KMS-11 (cell line): ENCODE measurements around the gene AHNAK2.
"Not testable (repeated sequence)": the region's sequence is repeated elsewhere in the genome, so short reads cannot be mapped to it uniquely, and the experiment has no call there.

Source experiments
- H2AFZ ChIP-seq: fragments of 200-600 bp; sonication (generic); 2 replicates; pipeline ENCODE4 v1.6.1; 2016; ENCODE audit warnings: antibody characterized with exemption, mixed run types, low read depth
- H3K27ac ChIP-seq: fragments of 200-600 bp; sonication (generic); 2 replicates; pipeline ENCODE4 v1.6.1; 2016; ENCODE audit warnings: mild to moderate bottlenecking, mixed run types
- H3K27me3 ChIP-seq: fragments of 200-600 bp; sonication (generic); 2 replicates; pipeline ENCODE4 v1.6.1; 2017; ENCODE audit warnings: mild to moderate bottlenecking, low read depth, mixed run types, moderate library complexity; ENCODE audit not compliant: insufficient read depth
- H3K36me3 ChIP-seq: fragments of 200-600 bp; sonication (generic); 2 replicates; pipeline ENCODE4 v1.6.1; 2017; ENCODE audit warnings: mild to moderate bottlenecking, mixed run types; ENCODE audit not compliant: insufficient read depth
- H3K4me1 ChIP-seq: fragments of 200-600 bp; sonication (generic); 2 replicates; pipeline ENCODE4 v1.6.1; 2016; ENCODE audit warnings: mild to moderate bottlenecking, low read depth, mixed run types; ENCODE audit not compliant: poor library complexity, severe bottlenecking
- H3K4me2 ChIP-seq: fragments of 200-600 bp; sonication (generic); 2 replicates; pipeline ENCODE4 v1.7.0; 2016; ENCODE audit warnings: mild to moderate bottlenecking, mixed run types
- H3K4me3 ChIP-seq: fragments of 200-600 bp; sonication (generic); IDR thresholded peaks from 2 replicates; pipeline ENCODE4 v1.6.1; 2017; ENCODE audit warnings: low read depth, low read length, mixed read lengths; ENCODE audit not compliant: insufficient read depth
- H3K79me2 ChIP-seq: fragments of 200-600 bp; sonication (generic); 2 replicates; pipeline ENCODE4 v1.6.1; 2016; ENCODE audit warnings: low read depth, mixed run types; ENCODE audit not compliant: insufficient read depth
- H3K9ac ChIP-seq: fragments of 200-600 bp; sonication (generic); 2 replicates; pipeline ENCODE4 v1.6.1; 2016; ENCODE audit warnings: mild to moderate bottlenecking, mixed run types
- H4K20me1 ChIP-seq: fragments of 200-600 bp; sonication (generic); 2 replicates; pipeline ENCODE4 v1.6.1; 2016; ENCODE audit warnings: mild to moderate bottlenecking, mixed run types; ENCODE audit not compliant: insufficient read depth
- CTCF ChIP-seq: fragments of 200-600 bp; sonication (generic); conservative IDR thresholded peaks from 2 replicates; pipeline ENCODE4 v1.6.1; 2017; ENCODE audit warnings: low read depth, mild to moderate bottlenecking, antibody characterized with exemption, low read length, moderate library complexity, mixed read lengths

Gene AHNAK2

GRCh38 chr14:104977681-104978653 is at the start of gene AHNAK2:
TSS of gene AHNAK2 (minus strand) at chr14:104978374. CDS start at chr14:104978237, 137 bp downstream.
- no peaks in the 10 kb centered on the region for H3K36me3 ChIP-seq
- H3K9ac ChIP-seq = no peak within 1 kb of the TSS
- no peaks in the 10 kb centered on the region for H4K20me1 ChIP-seq
- H3K4me1 ChIP-seq = peaks cover 20% of the 10 kb centered on the region
- no peaks in the 10 kb centered on the region for H3K27me3 ChIP-seq
- no peak within 1 kb of the TSS for H2AFZ ChIP-seq
- peak within 1 kb of the TSS; percentile 21; the same call in 1 of the 2 replicates for H3K4me2 ChIP-seq
- TF ChIP-seq CTCF = no peak
- no peak within 1 kb of the TSS for H3K27ac ChIP-seq
- H3K79me2 ChIP-seq = no peaks in the 10 kb centered on the region
- no peak within 1 kb of the TSS for H3K4me3 ChIP-seq

GRCh38 chr14:105027718-105028117 is 49.5 kb upstream of the AHNAK2 start:
- H4K20me1 ChIP-seq, H3K36me3 ChIP-seq, H3K27ac ChIP-seq, H3K27me3 ChIP-seq, H3K9ac ChIP-seq, H3K4me1 ChIP-seq, H3K4me2 ChIP-seq, H3K4me3 ChIP-seq, H2AFZ ChIP-seq, H3K79me2 ChIP-seq: not testable (repeated sequence)

- H3K36me3 ChIP-seq = no peaks in the 10 kb centered on the region
- H4K20me1 ChIP-seq = no peaks in the 10 kb centered on the region
- peaks cover 16% of the 10 kb centered on the region for H3K4me1 ChIP-seq
- H3K4me3 ChIP-seq = no peak overlapping the region
- no peak overlapping the region for H3K4me2 ChIP-seq
- H3K27ac ChIP-seq = no peak overlapping the region
- no peaks in the 10 kb centered on the region for H3K79me2 ChIP-seq
- TF ChIP-seq CTCF = no peak
- no peak overlapping the region for H3K9ac ChIP-seq
- no peaks in the 10 kb centered on the region for H3K27me3 ChIP-seq
- H2AFZ ChIP-seq = no peak overlapping the region
Measured at GRCh38 chr14:105026802-105027563, 48.8 kb upstream of the AHNAK2 start.

GRCh38 chr14:105026033-105026785 is 48.0 kb upstream of the AHNAK2 start:
- TF ChIP-seq CTCF = no peak
- no peaks in the 10 kb centered on the region for H4K20me1 ChIP-seq
- peaks cover 5% of the 10 kb centered on the region; the same call in 1 of the 2 replicates for H3K79me2 ChIP-seq
- no peak overlapping the region for H3K27ac ChIP-seq
- H3K4me1 ChIP-seq = peaks cover 16% of the 10 kb centered on the region
- no peak overlapping the region for H3K4me3 ChIP-seq
- H3K27me3 ChIP-seq = no peaks in the 10 kb centered on the region
- H3K36me3 ChIP-seq = no peaks in the 10 kb centered on the region
- no peak overlapping the region for H3K4me2 ChIP-seq
- H3K9ac ChIP-seq = no peak overlapping the region
- H2AFZ ChIP-seq = no peak overlapping the region
